CD1c-positive myeloid dendritic cell (primary cell): ENCODE measurements around the gene LZTR1.
A peak's percentile ranks its signal among the peaks of the same experiment; 100 is the strongest.

Experiments
- DNase-seq: peaks from one replicate; pipeline ENCODE4 v3.0.0-alpha.2; 2016; ENCODE audit errors: extremely low spot score

The LZTR1 gene

GRCh38 chr22:21015466-21016006, 33.4 kb downstream of the LZTR1 start:
- DNase-seq: no peak

DNA sequence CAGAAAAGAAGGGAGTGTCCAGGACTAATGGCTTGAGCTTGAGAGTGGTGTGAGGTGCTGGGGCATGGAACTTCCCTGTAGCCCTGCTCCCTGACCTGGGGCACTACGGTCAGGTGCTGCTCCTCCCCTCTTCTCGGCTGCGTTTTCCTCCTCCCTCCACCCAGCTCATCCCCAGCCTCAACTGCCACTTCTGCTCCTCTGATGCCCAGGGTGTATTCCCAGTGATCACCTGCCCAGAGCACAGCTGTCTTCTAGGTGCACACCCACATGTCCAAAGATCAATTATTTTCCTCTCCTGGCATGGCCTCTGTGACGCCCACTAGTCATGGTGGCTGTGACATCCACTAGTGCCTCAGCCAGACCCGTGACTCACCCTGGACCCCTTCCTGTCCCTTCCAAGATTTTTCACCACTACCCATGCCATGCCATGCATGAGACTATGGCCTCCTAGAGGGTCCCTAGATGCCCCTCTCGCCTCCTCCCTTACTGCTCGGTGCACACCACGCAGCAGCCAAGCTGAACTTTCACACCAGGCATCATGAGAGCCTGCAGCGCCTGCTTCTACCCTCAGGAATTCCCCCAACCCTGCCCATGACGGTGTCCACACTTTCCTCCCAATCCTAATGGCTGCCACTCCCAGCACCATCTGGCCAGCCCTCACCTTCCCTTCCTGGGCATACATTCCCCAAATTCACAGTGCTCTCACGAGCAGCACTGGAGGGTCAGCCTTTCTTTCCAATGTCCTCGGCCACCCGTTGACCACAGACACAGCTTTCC, 34.7 kb downstream of the LZTR1 start:
- DNase-seq: no peak

DNA sequence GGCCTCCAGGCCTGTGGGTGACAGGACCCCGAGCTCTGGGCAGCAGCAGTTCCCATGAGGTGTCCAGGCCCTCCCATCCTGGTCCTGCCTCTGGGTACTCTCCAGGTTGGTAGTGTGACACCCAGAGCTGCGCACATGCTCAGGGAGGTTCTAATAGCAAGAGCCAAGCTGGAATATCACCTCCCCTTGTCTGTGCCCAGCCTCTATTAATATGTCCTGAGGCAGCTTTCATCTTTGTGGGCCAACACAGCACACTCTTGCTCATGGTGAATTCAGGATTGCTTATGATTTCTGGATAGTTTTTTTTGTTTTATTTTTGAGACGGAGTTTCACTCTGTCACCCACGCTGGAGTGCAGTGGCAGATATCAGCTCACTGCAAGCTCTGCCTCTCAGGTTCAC, 36.2 kb downstream of the LZTR1 start:
- no peak for DNase-seq

GRCh38 chr22:21020802-21021429, 38.8 kb downstream of the LZTR1 start:
- peak; percentile 8 for DNase-seq

DNA sequence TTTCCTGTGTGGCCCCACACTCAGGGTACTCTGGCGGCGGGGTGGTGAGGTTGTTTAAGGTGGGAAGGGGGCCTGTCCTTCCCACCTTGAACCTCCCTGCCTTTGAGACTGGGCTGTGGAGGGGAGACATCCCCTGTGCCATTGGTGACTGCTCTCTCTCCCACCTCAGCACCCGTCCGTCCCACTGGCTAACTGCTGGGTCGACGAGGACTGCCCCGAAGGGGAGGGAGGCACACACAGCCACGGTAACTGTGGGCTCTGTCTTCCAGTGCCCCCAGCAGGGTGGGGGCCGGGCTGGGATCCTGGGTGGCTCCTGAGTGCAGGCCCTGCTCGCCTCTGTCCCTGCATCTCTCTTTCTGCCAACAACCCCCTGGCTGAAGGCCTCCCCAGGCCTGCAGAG, 40.4 kb downstream of the LZTR1 start:
- no peak for DNase-seq

DNA sequence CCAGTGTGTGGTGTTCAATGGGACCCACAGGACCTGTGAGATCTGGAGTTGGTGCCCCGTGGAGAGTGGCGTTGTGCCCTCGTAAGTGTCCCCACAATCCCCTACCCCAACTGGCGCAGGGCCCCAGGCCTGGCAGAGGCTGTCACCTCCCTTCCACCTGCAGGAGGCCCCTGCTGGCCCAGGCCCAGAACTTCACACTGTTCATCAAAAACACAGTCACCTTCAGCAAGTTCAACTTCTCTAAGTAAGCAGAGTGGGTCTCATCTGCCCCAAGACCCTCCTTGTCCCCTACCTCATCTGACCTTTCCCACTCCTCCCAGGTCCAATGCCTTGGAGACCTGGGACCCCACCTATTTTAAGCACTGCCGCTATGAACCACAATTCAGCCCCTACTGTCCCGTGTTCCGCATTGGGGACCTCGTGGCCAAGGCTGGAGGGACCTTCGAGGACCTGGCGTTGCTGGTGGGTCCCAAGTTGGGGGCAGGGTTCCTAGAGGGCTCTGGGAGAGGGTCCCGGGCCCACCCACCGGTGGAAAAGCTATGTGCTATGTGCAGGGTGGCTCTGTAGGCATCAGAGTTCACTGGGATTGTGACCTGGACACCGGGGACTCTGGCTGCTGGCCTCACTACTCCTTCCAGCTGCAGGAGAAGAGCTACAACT, 41.0 kb downstream of the LZTR1 start:
- no peak for DNase-seq

GRCh38 chr22:21025266-21025665, 43.2 kb downstream of the LZTR1 start:
- no peak for DNase-seq

- DNase-seq: no peak
These were observed 44.0 kb downstream of the LZTR1 start for GRCh38 chr22:21025763-21026755.

GRCh38 chr22:21026783-21027692, 44.9 kb downstream of the LZTR1 start:
- no peak for DNase-seq

DNA sequence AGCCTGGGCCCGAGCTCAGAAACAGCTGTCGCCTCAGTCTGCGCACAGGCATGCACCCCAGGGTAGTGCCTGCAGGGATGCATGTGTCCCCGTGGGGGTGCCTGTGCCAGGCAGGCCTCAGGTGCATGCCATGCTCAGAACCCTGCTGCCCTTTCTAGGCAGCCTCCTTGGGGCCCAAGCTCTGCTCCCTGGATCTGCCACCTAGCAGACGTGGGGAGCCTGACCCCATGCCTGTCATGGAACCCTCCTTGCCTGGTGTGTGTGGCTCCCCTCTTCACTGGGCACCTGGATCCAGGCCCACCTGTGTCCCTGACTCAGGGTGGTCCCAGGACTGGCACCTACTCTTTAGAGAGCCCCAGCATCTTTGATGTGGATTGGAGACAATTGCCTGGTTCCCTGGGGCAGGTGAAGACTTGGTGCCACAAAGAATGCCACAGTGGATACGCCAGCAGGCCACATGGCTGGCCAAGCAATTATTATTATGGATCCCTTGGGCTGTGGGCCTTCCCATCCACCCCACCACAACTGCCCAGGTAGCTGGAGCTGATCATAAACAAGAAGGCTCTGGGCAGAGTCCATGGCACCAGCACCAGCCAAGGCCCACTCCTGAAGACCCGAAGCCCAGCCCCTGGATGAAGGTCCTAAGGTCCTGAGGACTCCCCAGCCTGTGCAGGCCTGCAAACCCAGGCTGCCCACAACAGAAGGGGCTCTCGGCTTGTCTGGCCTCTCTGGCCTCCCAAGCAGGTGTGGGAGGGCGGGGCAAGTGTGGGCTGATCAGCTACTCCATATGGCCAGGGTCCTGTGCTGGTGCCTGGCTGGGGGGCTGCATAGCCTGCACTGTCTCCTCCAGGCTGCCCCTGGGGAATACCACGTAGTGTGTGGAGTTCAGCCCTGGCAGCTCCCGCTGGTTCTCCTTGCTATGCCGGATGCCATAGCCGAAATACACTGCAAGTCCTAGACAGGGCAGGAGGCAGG, 46.5 kb downstream of the LZTR1 start:
- no peak for DNase-seq

GRCh38 chr22:21029486-21030025, 47.5 kb downstream of the LZTR1 start:
- no peak for DNase-seq

DNA sequence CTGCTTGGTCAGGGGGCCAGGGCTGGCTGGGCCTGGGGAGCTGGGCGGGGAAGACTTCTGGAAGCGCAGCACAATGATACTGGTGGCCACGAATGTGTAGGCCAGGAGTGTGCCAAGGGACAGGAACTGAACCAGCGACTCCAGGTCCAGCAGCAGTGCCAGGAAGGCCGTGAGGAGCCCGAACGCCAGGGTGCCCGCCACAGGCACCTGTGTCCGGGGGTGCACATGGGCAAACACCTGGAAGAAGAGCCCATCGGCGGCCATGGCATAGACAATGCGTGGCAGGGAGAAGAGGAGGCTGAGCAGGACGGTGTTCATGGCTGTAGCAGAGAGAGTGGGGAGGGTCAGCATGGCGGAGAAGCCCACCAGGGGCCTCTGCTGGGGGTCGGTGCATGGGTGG, 47.9 kb downstream of the LZTR1 start:
- no peak for DNase-seq

DNA sequence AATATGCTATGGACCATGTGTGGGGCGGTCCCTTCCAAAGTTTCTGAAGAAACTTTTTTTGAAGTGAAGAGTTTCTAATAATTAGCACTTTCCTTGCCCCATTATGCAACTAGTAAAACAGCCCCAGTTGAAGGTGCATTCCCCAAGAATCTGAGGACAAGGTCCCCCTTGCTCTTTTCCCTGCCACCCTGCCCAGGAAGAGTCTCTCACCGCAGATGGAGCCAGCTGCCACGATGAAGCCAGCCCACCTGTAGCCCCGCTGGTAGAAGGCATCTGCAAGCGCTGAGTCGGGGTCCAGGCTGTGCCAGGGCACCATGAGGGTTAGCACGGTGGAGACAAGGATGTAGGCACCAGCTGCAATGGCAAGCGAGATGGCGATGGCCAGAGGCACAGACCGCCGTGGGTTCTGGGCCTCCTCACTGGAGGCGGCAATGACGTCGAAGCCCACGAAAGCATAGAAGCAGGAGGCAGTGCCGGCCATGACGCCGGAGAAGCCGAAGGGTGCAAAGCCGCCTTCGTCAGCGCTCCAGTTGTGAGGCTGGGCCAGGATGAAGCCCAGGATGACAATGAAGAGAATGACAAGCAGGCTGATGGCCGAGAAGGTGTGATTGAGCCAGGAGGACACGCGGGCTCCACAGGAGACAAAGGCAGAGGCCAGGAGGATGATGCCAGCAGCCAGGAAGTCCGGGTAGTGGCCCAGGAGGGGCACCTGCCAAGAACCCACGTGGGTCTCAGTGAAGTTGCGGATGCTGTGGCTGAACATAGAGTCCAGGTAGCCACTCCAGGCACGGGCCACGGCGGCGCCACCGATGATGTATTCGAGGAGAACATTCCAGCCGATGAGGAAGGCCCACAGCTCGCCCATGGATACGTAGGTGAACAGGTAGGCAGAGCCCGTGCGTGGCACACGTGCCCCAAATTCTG, 48.8 kb downstream of the LZTR1 start:
- no peak for DNase-seq

GRCh38 chr22:21031545-21032036, 49.5 kb downstream of the LZTR1 start:
- no peak for DNase-seq

DNA sequence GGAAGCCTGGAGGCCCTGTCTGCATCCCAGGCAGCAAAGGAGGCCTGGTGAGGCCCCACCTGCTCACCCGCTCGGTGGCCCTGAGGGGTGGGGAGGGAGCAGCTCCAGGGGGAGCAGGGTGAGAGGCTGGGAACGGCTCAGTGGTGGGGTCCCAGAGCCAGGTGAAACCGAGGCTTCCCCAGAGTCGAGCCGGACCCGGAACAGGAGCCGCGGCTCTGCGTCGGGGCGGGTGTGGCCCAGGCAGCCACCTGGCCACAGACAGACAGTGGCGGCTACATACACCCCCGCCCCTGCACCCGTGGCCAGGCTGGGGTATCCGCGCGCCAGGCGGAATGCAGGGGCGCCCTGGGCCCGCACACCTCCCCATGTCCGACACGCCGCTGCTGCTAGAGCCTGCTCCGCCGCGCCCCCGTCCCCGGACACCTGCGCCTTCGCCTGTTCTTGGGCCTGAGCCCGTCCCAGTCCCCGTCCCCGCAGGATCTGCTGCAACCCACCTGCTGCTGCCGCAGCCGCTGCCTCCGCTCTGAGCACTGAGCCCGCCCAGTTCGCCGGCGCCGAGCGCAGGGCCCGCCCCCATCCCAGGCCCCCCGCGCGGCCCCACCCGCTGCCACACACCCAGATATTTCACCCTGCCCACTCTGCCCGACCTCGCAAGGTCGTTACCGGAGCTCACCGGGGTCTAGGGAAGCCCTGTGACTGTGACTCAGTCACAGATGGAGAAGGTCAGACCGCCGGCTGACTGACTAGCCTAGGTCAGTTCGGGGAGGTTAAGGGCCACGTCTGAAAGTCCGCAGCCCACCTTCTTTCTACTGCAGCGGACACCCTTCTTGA, 50.2 kb downstream of the LZTR1 start, which contains the start of gene SLC7A4:
Gene SLC7A4, minus strand, starts transcription at position 525 of the 831 bp plus-strand sequence. CDS start 749 bp downstream, outside the sequence.
- no peak for DNase-seq

- no peak for DNase-seq
These were observed 51.0 kb downstream of the LZTR1 start for GRCh38 chr22:21032868-21033688.
